Liver (tissue), 3 donors: ENCODE data around the gene METTL6.

Experiments
- CTCF ChIP-seq: fragments of 150-350 bp; IDR thresholded peaks from 2 replicates; pipeline ENCODE4 v1.5.1; 2017; ENCODE audit warnings: improper control_type of control experiment, low read depth, low read length; ENCODE audit not compliant: missing input control
- EGR1 ChIP-seq, 2 donors: IDR thresholded peaks; 2 replicates each; pipeline ENCODE4 v1.6.1; 2016 to 2018; ENCODE audit warnings: antibody characterized with exemption in 2 of 2, low read depth in 2 of 2
- GABPA ChIP-seq, 2 donors: IDR thresholded peaks in 1 of 2; conservative IDR thresholded peaks in 1 of 2; 2 replicates each; pipeline ENCODE4 v1.6.1; 2016; ENCODE audit warnings: antibody characterized with exemption in 2 of 2, mild to moderate bottlenecking in 1 of 2, moderate library complexity in 1 of 2
- HNF4A ChIP-seq, 2 donors: conservative IDR thresholded peaks; 2 replicates each; pipeline ENCODE4 v1.6.1; 2016; ENCODE audit warnings: antibody characterized with exemption in 2 of 2, mild to moderate bottlenecking in 2 of 2
- NR2F2 ChIP-seq: IDR thresholded peaks from 2 replicates; pipeline ENCODE4 v1.6.1; 2016; ENCODE audit warnings: antibody characterized with exemption
- RAD21 ChIP-seq, 2 donors: IDR thresholded peaks; 2 replicates each; pipeline ENCODE4 v1.6.1; 2016; ENCODE audit warnings: antibody characterized with exemption in 2 of 2, mild to moderate bottlenecking in 2 of 2
- RXRA ChIP-seq, 2 donors: IDR thresholded peaks; 2 replicates each; pipeline ENCODE4 v1.6.1; 2017 to 2018; ENCODE audit warnings: antibody characterized with exemption in 2 of 2, mild to moderate bottlenecking in 1 of 2
- SP1 ChIP-seq: IDR thresholded peaks from 2 replicates; pipeline ENCODE4 v1.6.1; 2018; ENCODE audit warnings: antibody characterized with exemption, mild to moderate bottlenecking
- TAF1 ChIP-seq: conservative IDR thresholded peaks from 2 replicates; pipeline ENCODE4 v1.6.1; 2016; ENCODE audit warnings: antibody characterized with exemption, mild to moderate bottlenecking
- YY1 ChIP-seq: IDR thresholded peaks from 2 replicates; pipeline ENCODE4 v1.6.1; 2016; ENCODE audit warnings: antibody characterized with exemption, mild to moderate bottlenecking
- ZBTB33 ChIP-seq: IDR thresholded peaks from 2 replicates; pipeline ENCODE4 v1.6.1; 2016; ENCODE audit warnings: antibody characterized with exemption
- TF ChIP-seq, protein P1 (sequence below): IDR thresholded peaks from 2 replicates; pipeline ENCODE4 v1.6.1; 2016; ENCODE audit warnings: antibody characterized with exemption
- donor health status: healthy.
- donor health status: healthy.

DNA sequence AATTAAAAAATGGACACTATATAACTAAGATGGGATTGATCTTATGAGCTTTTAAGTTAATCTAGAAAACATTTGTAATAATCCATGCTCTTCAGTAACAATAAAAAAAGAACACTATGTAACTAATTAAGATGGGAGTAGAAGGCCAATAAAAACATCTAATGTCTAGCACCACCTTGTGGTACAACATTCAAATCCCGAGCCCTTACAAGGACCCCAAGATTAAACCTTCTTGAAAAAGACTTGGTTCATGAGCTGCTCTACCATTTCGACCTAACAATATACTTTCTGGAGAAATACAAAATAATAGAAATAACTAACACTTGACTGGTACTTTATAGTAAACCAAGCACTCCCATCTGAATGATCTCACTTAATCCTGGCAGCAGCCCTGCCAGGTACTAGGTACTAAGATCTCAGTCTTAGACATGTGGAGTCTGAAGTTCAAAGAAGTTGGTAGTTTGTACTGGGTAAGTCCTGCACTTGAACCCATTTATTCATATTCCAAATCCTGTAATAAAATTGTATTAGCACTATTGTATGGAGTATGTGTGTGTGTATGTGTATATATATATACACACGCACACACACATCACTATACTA lies 21.8 kb downstream of the METTL6 start:
- TF ChIP-seq CTCF = peak; percentile 52
- no peak for TF ChIP-seq YY1
- TF ChIP-seq RXRA (IDR thresholded peaks at IDR 0.05) = no peak
- TF ChIP-seq EGR1 (IDR thresholded peaks at IDR 0.05; ENCODE audit: low read depth in 2 of 2) = no peak
- no peak for TF ChIP-seq TAF1
- no peak for TF ChIP-seq ZBTB33
- no peak for TF ChIP-seq SP1
- TF ChIP-seq NR2F2 = no peak
- peak; percentile 73 to 78 for TF ChIP-seq RAD21 (IDR thresholded peaks at IDR 0.05)
- TF ChIP-seq GABPA (IDR thresholded peaks at IDR 0.05 in 1 of 2, conservative IDR thresholded peaks at IDR 0.05 in 1 of 2) = no peak
- TF ChIP-seq, protein P1, sequence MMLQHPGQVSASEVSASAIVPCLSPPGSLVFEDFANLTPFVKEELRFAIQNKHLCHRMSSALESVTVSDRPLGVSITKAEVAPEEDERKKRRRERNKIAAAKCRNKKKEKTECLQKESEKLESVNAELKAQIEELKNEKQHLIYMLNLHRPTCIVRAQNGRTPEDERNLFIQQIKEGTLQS = no peak
- TF ChIP-seq HNF4A (conservative IDR thresholded peaks at IDR 0.05) = no peak
